ENCODE results near the gene CA7.
"Not testable (repeated sequence)": the region's sequence is repeated elsewhere in the genome, so short reads cannot be mapped to it uniquely, and the experiment has no call there.

Gene CA7

GRCh38 chr16:66873685-66874055, 29.5 kb downstream of the CA7 start:
- DNase-seq (ENCODE audit: low read depth), result no peak

GRCh38 chr16:66874079-66874775, 30.0 kb downstream of the CA7 start:
- peak; percentile 71 for DNase-seq (ENCODE audit: low read depth)

GRCh38 chr16:66878067-66878466, 33.9 kb downstream of the CA7 start:
- no peak for DNase-seq (ENCODE audit: low read depth)

- peak; percentile 88 for DNase-seq (ENCODE audit: low read depth)
Measured at GRCh38 chr16:66880288-66881013, 36.2 kb downstream of the CA7 start, which contains the start of gene PDP2. Gene PDP2, plus strand, starts transcription at chr16:66880515. Its CDS starts 3,770 bp downstream, at chr16:66884285.

GRCh38 chr16:66881014-66881417, 36.8 kb downstream of the CA7 start:
- no peak for DNase-seq (ENCODE audit: low read depth)

GRCh38 chr16:66881560-66881959, 37.3 kb downstream of the CA7 start:
- DNase-seq (ENCODE audit: low read depth), result no peak

- no peak for DNase-seq (ENCODE audit: low read depth)
Measured at GRCh38 chr16:66881964-66882508, 37.8 kb downstream of the CA7 start.

- DNase-seq (ENCODE audit: low read depth), result no peak
Measured at GRCh38 chr16:66882702-66883101, 38.5 kb downstream of the CA7 start.

GRCh38 chr16:66885491-66885890, 41.3 kb downstream of the CA7 start:
- no peak for DNase-seq (ENCODE audit: low read depth)

- DNase-seq (ENCODE audit: low read depth), result no peak
Measured at GRCh38 chr16:66886321-66886720, 42.1 kb downstream of the CA7 start.

GRCh38 chr16:66886914-66887313, 42.7 kb downstream of the CA7 start:
- DNase-seq (ENCODE audit: low read depth), result no peak

- DNase-seq (ENCODE audit: low read depth), result no peak
Measured at GRCh38 chr16:66888647-66889615, 44.7 kb downstream of the CA7 start.

GRCh38 chr16:66889622-66890021, 45.4 kb downstream of the CA7 start:
- no peak for DNase-seq (ENCODE audit: low read depth)

- no peak for DNase-seq (ENCODE audit: low read depth)
Measured at GRCh38 chr16:66890799-66891198, 46.6 kb downstream of the CA7 start.

- no peak for DNase-seq (ENCODE audit: low read depth)
Measured at GRCh38 chr16:66891360-66891759, 47.1 kb downstream of the CA7 start.

- no peak for DNase-seq (ENCODE audit: low read depth)
Measured at GRCh38 chr16:66891797-66892196, 47.6 kb downstream of the CA7 start.

- DNase-seq (ENCODE audit: low read depth), result no peak
Measured at GRCh38 chr16:66894055-66894454, 49.8 kb downstream of the CA7 start.

GRCh38 chr16:66894948-66895688, 50.9 kb downstream of the CA7 start:
- DNase-seq (ENCODE audit: low read depth), result peak; percentile 71

GRCh38 chr16:66895689-66895979, 51.4 kb downstream of the CA7 start:
- DNase-seq (ENCODE audit: low read depth), result no peak

GRCh38 chr16:66895999-66896398, 51.8 kb downstream of the CA7 start:
- DNase-seq (ENCODE audit: low read depth), result no peak

GRCh38 chr16:66896682-66897081, 52.5 kb downstream of the CA7 start:
- DNase-seq (ENCODE audit: low read depth), result not testable (repeated sequence)

GRCh38 chr16:66898207-66898606, 54.0 kb downstream of the CA7 start:
- DNase-seq (ENCODE audit: low read depth), result no peak

Measured in iris pigment epithelial cell (primary cell).